HCT116 (cell line): ENCODE results near the gene TBL1X. TPM values are rescaled to one million over a fixed set of nuclear protein-coding genes. Genes with fewer than 3 reads are reported as not detected.
A peak's percentile ranks its signal among the peaks of the same experiment; 100 is the strongest.

Experiments used
- ATAC-seq: fragments of 200-7000 bp; cut with Tn5 transposase; 2 replicates; pipeline ENCODE4 v1.9.1; 2020; ENCODE audit warnings: mild to moderate bottlenecking, moderate library complexity
- BruUV-seq: library from RNA; stranded (reverse); fragments of 400-500 nt; replicated peaks from 2 replicates; lab custom pipeline; 2021; lab: Mats Ljungman, UMichigan
- CTCF ChIA-PET: fragments of 300-600 bp; sonication (Branson Sonifier 250); formaldehyde crosslinking; loops from one replicate; lab custom pipeline; 2021; ENCODE audit warnings: antibody characterized with exemption; lab: Charles Lee
- POLR2A ChIA-PET: fragments of 300-600, 350-600 bp; sonication (Branson Sonifier 250); formaldehyde crosslinking; loops from one replicate; lab custom pipeline; 2021; ENCODE audit warnings: antibody characterized with exemption; lab: Charles Lee
- RAD21 ChIA-PET, 2 experiments: fragments of 300-600 bp; sonication (Branson Sonifier 250); formaldehyde crosslinking; loops; one replicate each; lab custom pipeline; 2023; ENCODE audit warnings: low total read pairs in 2 of 2; ENCODE audit not compliant: uncharacterized antibody in 2 of 2, unreplicated experiment in 2 of 2, low non-redundant PET in 1 of 2; lab: Charles Lee
- DNase-seq: peaks from one replicate; pipeline ENCODE4 v3.0.0-alpha.2; 2010; ENCODE audit warnings: low read depth, low spot score
- H2AFZ ChIP-seq: fragments of 200-600 bp; shearing (Covaris generic), sonication (generic); 2 replicates; pipeline ENCODE4 v1.6.1; 2017; ENCODE audit warnings: low read depth, mixed run types, mixed read lengths, antibody characterized with exemption, low read length; ENCODE audit not compliant: poor library complexity, severe bottlenecking
- H3K27ac ChIP-seq: 2 replicates; pipeline ENCODE4 v1.5.1; 2012; ENCODE audit warnings: low read depth, low read length
- H3K27me3 ChIP-seq: fragments of 200-600 bp; sonication (generic); 2 replicates; pipeline ENCODE4 v1.6.1; 2016; ENCODE audit warnings: mixed run types, low read length, mixed read lengths; ENCODE audit not compliant: insufficient read depth
- H3K36me3 ChIP-seq, 2 experiments: fragments of 200-500 bp in 1 of 2; fragments of 200-600 bp in 1 of 2; sonication (Bioruptor generic) in 1 of 2; sonication (generic) in 1 of 2; 2 replicates each; pipeline versions ENCODE4 v1.5.1 to v1.6.1; 2014 to 2016; ENCODE audit warnings: low read length in 2 of 2, inconsistent platforms in 1 of 2, mixed read lengths in 1 of 2, mixed run types in 1 of 2; ENCODE audit not compliant: insufficient read depth in 2 of 2, control insufficient read depth in 1 of 2
- H3K4me1 ChIP-seq, 2 experiments: fragments of 200-600 bp in 1 of 2; sonication (generic) in 1 of 2; 2 replicates each; pipeline versions ENCODE4 v1.5.1 to v1.6.1; 2012 to 2017; ENCODE audit warnings: low read length in 2 of 2, inconsistent platforms in 1 of 2, mild to moderate bottlenecking in 1 of 2, mixed read lengths in 1 of 2, mixed run types in 1 of 2, moderate library complexity in 1 of 2; ENCODE audit not compliant: insufficient read depth in 2 of 2, control insufficient read depth in 1 of 2
- H3K4me2 ChIP-seq: fragments of 200-600 bp; sonication (generic); 2 replicates; pipeline ENCODE4 v1.6.1; 2017; ENCODE audit warnings: mixed run types, low read length, mixed read lengths
- H3K4me3 ChIP-seq, 2 experiments: fragments of 200-600 bp in 1 of 2; sonication (generic) in 1 of 2; replicated peaks in 1 of 2; 2 replicates each; pipeline ENCODE4 v1.5.1; 2011 to 2016; ENCODE audit warnings: low read length in 2 of 2, control low read depth in 1 of 2, low read depth in 1 of 2, mild to moderate bottlenecking in 1 of 2, mixed read lengths in 1 of 2, mixed run types in 1 of 2
- H3K79me2 ChIP-seq: fragments of 200-600 bp; sonication (generic); 2 replicates; pipeline ENCODE4 v1.6.1; 2017; ENCODE audit warnings: mild to moderate bottlenecking, mixed run types, low read length, moderate library complexity, mixed read lengths; ENCODE audit not compliant: insufficient read depth
- H3K9ac ChIP-seq: fragments of 200-600 bp; sonication (generic); 2 replicates; pipeline ENCODE4 v1.6.1; 2016; ENCODE audit warnings: low read length, mixed read lengths
- H3K9me2 ChIP-seq: fragments of 200-600 bp; sonication (generic), shearing (Covaris generic); 2 replicates; pipeline ENCODE4 v1.6.1; 2017; ENCODE audit warnings: mixed run types, mild to moderate bottlenecking, moderate library complexity; ENCODE audit not compliant: insufficient read depth
- H3K9me3 ChIP-seq, 2 experiments: fragments of 200-500 bp in 1 of 2; fragments of 200-600 bp in 1 of 2; sonication (Bioruptor generic) in 1 of 2; sonication (generic) in 1 of 2; 2 replicates each; pipeline ENCODE4 v1.6.1; 2014 to 2017; ENCODE audit warnings: low read length in 2 of 2, mixed read lengths in 2 of 2, inconsistent platforms in 1 of 2, low read depth in 1 of 2, mild to moderate bottlenecking in 1 of 2, mixed run types in 1 of 2, moderate library complexity in 1 of 2; ENCODE audit not compliant: control insufficient read depth in 1 of 2, insufficient read depth in 1 of 2
- H4K20me1 ChIP-seq: fragments of 200-600 bp; sonication (generic), shearing (Covaris generic); 2 replicates; pipeline ENCODE4 v1.6.1; 2017; ENCODE audit warnings: mixed run types, mild to moderate bottlenecking, moderate library complexity; ENCODE audit not compliant: insufficient read depth
- ATF3 ChIP-seq: IDR thresholded peaks from 2 replicates; pipeline ENCODE4 v1.6.1; 2012
- EZH2phosphoT487 ChIP-seq: fragments of 200-600 bp; IDR thresholded peaks from 2 replicates; pipeline ENCODE4 v1.6.1; 2018; ENCODE audit warnings: antibody characterized with exemption, borderline replicate concordance
- POLR2A ChIP-seq: IDR thresholded peaks from 2 replicates; pipeline ENCODE4 v1.7.0; 2011; ENCODE audit warnings: borderline replicate concordance; ENCODE audit not compliant: insufficient read depth, insufficient read length; ENCODE audit errors: extremely low read depth
- POLR2AphosphoS5 ChIP-seq: IDR thresholded peaks from 2 replicates; pipeline ENCODE4 v1.6.1; 2011; ENCODE audit warnings: mild to moderate bottlenecking, low read depth, low read length, moderate library complexity
- RAD21 ChIP-seq: IDR thresholded peaks from 2 replicates; pipeline ENCODE4 v1.6.1; 2012; ENCODE audit warnings: low read depth, mild to moderate bottlenecking
- REST ChIP-seq: IDR thresholded peaks from 2 replicates; pipeline ENCODE4 v1.6.1; 2012; ENCODE audit warnings: low read depth
- SRF ChIP-seq: IDR thresholded peaks from 2 replicates; pipeline ENCODE4 v1.6.1; 2012; ENCODE audit warnings: low read depth
- ZFX ChIP-seq: fragments of 450-650 bp; IDR thresholded peaks from 2 replicates; pipeline ENCODE4 v1.6.1; 2017
- ZNF274 ChIP-seq: fragments of 200-500 bp; sonication (Bioruptor generic); IDR thresholded peaks from 2 replicates; pipeline ENCODE4 v1.6.1; 2014; ENCODE audit warnings: mild to moderate bottlenecking, low read depth, low read length, inconsistent platforms
- intact Hi-C: fragments of 100-400 bp; cut with micrococcal nuclease; formaldehyde crosslinking; loops from 2 replicates; pipeline ENCODE4 v1.10.0; 2022
- total RNA-seq: library from RNA; stranded (reverse); gene quantifications from one replicate; pipeline ENCODE4 v1.2.1, GENCODE V29; 2021; ENCODE audit not compliant: unreplicated experiment

TBL1X gene
- total RNA-seq, 1 experiment from 2014 or later: 37.8 TPM

- Histone ChIP-seq H3K27me3 (no peaks in the 10 kb centered on the region), H3K9me2 (no peaks in the 10 kb centered on the region), H3K9me3 (peaks cover 0 to under 1% of the 10 kb centered on the region in 2 experiments; a peak in 1 of 4 replicates), H2AFZ (no peak overlapping the region), H3K36me3 (no peaks in the 10 kb centered on the region; a peak in 1 of 4 replicates), H3K4me1 (no peaks in the 10 kb centered on the region), H3K27ac (no peak overlapping the region), H3K9ac (no peak overlapping the region)
- ChIA-PET RAD21 (no interaction called here), POLR2A (no interaction called here)
- no peak for DNase-seq
- intact Hi-C loops: no loop called here
- ATAC-seq: no peak
- no peak for TF ChIP-seq POLR2AphosphoS5
- TF ChIP-seq ZFX: no peak
- TF ChIP-seq RAD21: no peak
- no peak for TF ChIP-seq EZH2phosphoT487
- TF ChIP-seq SRF: no peak
- no peak for TF ChIP-seq ATF3
- TF ChIP-seq POLR2A: no peak
- TF ChIP-seq ZNF274: no peak
- TF ChIP-seq, all 23 proteins: peak for 0
- H3K79me2 ChIP-seq: no peaks in the 10 kb centered on the region
- CTCF ChIA-PET: no interaction called here
- no TSS peak for BruUV-seq
- H3K4me3 ChIP-seq: no peak overlapping the region
- H4K20me1 ChIP-seq: no peaks in the 10 kb centered on the region
- H3K4me2 ChIP-seq: no peak overlapping the region
Measured at GRCh38 chrX:9717376-9717775, 252.5 kb downstream of the TBL1X start.

DNA sequence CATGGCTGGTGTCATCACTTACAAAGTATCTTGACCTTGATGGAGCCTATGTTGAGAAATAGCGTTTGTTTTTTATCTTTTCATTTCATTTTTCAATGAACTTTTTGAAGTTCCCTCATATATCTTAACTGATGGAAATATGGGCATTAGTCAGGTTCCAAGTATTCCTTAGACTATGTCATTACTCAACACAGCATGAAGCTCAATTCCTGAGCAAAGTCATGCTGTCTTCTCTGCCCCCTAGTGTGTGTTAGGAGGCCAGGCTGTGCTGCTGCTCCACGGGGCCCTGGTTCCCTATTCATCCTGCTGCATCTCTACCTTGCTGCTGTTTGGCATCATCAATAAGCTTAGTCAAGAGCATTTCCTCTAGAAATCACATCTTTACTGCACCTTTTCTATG is 259.9 kb downstream of the TBL1X start:
- no peak overlapping the region for H3K4me3 ChIP-seq
- TF ChIP-seq RAD21: 0 out of 2 replicates have a peak, but pooled peaks have one; percentile 9
- no peak for TF ChIP-seq REST
- H3K27ac ChIP-seq: no peak overlapping the region
- DNase-seq (no peak), ATAC-seq (peak; percentile 46; the same call in 1 of the 2 replicates)
- no peaks in the 10 kb centered on the region for H3K36me3 ChIP-seq
- H3K9ac ChIP-seq: no peak overlapping the region
- no TSS peak for BruUV-seq
- peaks cover 0 to 4% of the 10 kb centered on the region in 2 experiments; a peak in 1 of 4 replicates for H3K9me3 ChIP-seq
- H3K4me1 ChIP-seq: no peaks in the 10 kb centered on the region
- no peak overlapping the region for H3K4me2 ChIP-seq
- POLR2A ChIA-PET: no interaction called here
- no peak overlapping the region for H2AFZ ChIP-seq
- no peaks in the 10 kb centered on the region for H4K20me1 ChIP-seq
- H3K9me2 ChIP-seq: no peaks in the 10 kb centered on the region
- no peaks in the 10 kb centered on the region for H3K79me2 ChIP-seq
- H3K27me3 ChIP-seq: no peaks in the 10 kb centered on the region
- CTCF ChIA-PET: no interaction called here
- RAD21 ChIA-PET: no interaction called here
- intact Hi-C loops: no loop called here
